ENCODE results near the gene BANP.
"Not testable (repeated sequence)": the region's sequence is repeated elsewhere in the genome, so short reads cannot be mapped to it uniquely, and the experiment has no call there.

DNA sequence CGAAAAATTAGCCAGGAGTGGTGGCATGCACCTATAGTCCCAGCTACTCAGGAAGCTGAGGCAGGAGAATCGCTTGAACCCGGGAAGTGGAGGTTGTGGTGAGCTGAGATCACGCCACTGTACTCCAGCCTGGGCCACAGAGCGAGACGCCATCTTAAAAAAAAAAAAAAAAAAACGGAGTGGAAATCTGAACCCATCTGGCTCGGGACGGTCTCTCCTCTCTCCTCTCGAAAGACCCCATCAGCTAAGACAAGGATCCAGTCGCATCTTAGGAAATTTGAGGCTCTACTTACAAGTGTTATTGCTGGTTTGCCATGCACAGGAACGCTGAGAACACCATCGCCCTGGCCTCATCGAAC lies 15.2 kb upstream of the BANP start:
- TF ChIP-seq, protein P1, sequence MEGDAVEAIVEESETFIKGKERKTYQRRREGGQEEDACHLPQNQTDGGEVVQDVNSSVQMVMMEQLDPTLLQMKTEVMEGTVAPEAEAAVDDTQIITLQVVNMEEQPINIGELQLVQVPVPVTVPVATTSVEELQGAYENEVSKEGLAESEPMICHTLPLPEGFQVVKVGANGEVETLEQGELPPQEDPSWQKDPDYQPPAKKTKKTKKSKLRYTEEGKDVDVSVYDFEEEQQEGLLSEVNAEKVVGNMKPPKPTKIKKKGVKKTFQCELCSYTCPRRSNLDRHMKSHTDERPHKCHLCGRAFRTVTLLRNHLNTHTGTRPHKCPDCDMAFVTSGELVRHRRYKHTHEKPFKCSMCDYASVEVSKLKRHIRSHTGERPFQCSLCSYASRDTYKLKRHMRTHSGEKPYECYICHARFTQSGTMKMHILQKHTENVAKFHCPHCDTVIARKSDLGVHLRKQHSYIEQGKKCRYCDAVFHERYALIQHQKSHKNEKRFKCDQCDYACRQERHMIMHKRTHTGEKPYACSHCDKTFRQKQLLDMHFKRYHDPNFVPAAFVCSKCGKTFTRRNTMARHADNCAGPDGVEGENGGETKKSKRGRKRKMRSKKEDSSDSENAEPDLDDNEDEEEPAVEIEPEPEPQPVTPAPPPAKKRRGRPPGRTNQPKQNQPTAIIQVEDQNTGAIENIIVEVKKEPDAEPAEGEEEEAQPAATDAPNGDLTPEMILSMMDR (IDR thresholded peaks at IDR 0.05) = not testable (repeated sequence)
- not testable (repeated sequence) for TF ChIP-seq POLR2A (IDR thresholded peaks at IDR 0.05)

Measured in breast epithelium (tissue), 3 donors.